NCI-H128 (cell line): ENCODE results near the gene GRIK5.
"Not testable (repeated sequence)": the region's sequence is repeated elsewhere in the genome, so short reads cannot be mapped to it uniquely, and the experiment has no call there.

Experiments used
- DNase-seq: peaks from one replicate; lab custom pipeline; 2025; ENCODE audit not compliant: unreplicated experiment; lab: John Stamatoyannopoulos, UW

Gene GRIK5

DNA sequence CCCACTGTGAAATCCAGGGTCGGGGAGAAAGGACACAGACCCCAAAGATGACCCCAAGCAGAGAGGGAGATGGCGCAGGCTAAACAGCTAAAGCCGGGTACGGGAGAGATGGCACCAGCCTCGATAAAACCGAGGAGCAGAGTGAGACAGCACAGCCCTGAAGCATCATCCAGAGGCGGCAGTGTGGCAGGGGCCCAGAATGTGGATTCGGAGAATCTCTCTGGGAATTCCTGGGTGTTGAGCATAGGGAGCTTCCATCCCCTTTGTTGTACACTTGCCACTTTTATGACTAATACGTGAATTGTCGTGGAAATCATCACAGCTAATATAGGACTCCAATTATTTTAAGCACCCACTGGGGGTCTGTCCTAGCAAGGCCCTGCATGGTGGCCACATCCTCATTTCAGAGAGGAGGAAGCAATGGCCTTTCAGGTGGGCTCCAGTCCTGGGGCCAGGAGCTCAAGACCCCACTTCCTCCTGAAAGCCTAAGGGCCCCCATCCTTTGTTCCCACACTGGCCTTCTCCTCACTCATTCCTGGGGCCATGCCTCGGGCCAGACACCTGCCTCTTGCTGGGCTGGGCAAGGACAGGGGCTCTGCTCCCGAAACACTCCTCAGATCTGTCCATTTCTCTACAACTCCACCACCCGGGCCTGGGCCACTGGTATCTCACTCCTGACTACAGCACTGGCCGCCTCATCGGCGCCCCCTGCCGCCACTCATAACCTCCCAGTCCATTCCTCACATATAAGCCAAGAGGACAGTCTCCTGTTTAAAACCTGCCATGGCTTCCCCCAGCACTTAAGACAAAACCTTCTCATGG lies 46.7 kb downstream of the GRIK5 start:
- DNase-seq, result no peak

DNA sequence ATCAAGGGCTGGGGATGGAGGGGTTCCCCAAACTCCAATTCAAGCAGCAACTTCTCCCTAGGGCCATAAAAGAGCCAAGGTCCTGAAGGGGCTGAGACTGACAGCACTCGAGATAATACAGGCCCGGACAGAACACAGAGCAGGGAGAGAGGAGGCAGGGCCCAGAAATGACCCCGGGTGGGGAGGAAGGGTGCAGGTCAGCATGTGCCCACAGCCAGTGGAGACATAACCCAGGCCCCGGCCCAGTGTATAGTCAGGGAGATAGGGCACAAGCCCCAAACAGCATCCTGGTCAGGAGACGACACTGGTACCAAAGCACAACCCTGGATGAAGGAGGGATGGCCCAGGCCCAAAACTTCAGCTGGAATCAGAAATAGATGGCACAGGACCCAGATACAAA lies 47.4 kb downstream of the GRIK5 start:
- DNase-seq, result no peak

DNA sequence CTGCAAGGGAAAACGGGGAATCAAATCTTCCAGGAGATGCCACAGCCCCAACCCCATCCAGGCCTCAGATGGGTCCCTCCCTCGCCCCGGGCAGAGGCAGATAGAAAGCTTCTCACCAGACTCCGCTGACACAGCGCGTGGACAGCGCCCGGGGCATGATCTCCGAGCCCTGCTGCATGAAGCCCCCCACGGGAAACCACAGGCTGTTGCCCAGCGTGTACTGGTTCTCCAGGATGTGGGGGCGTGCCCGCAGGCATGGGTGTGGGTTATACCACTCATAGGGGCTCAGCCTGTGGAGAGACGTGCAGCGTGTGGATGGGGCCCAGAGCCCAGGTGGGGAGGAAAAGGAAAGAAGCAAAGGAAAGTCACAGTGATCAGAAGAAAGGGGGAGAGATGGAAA lies 48.8 kb downstream of the GRIK5 start:
- no peak for DNase-seq

DNA sequence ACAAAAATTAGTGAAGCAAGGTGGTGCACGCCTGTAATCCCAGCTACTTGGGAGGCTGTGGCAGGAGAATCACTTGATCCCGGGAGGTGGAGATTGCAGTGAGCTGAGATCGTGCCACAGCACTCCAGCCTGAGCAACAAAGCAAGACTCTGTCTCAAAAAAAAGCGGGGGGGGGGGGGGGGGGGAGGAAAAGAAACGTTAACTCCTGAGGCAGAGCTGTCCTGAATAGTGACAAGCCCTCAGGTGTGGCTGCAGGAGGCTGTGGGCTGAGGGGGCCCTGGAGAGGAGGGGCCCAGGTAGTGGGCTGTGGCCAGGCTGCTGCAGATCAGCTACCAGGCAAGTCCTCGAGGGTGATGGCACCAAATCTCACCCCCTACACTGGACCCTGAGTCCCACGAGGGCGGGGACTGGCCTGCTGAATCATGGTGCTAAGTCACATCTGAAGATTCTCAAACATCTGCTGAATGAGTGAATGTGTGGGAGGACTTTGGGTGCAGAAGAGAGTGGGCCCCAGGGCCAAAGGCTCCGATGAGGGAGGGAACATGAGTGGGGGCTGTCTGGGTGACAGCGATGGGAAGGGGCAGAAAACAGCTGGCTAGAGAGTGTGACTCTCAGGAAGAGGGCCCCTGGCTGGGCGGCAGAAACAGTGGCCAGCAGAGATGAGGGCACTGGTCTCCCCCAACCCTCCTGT lies 51.4 kb downstream of the GRIK5 start:
- DNase-seq, result no peak

DNA sequence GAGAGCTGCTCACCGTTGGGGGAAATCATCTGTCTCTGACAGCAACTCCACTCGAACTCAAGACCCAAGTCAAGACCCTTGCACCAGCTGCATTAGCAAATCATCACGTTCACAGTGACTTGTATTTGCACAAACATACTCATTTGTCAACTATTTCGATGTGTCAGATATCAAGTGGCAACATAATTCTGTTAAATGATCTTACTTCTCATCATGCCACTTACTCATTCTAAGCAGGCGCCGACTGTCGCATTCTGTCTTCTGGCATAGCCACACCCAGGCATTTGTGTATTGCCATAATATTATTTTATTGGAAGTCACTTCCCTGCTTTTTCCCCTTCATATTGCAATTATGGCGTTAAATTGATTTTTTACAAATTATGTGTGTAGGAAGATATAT lies 53.0 kb downstream of the GRIK5 start:
- no peak for DNase-seq

DNA sequence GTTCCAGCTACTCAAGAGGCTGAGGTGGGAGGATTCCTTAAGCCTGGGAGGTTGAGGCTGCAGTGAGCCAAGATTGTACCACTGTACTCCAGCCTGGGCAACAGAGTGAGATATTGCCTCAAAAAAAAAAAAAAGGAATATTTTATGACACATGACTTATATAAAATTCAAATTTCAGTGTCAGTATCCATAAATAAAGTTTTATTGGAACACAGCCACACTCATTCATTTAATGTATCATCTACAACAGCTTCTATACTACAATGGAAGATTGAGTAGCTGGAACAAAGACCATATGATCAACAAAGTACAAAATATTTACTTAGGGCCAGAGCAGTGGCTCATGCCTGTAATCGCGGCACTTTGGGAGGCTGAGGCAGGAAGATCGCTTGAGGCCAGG lies 57.3 kb downstream of the GRIK5 start:
- DNase-seq, result not testable (repeated sequence)

DNA sequence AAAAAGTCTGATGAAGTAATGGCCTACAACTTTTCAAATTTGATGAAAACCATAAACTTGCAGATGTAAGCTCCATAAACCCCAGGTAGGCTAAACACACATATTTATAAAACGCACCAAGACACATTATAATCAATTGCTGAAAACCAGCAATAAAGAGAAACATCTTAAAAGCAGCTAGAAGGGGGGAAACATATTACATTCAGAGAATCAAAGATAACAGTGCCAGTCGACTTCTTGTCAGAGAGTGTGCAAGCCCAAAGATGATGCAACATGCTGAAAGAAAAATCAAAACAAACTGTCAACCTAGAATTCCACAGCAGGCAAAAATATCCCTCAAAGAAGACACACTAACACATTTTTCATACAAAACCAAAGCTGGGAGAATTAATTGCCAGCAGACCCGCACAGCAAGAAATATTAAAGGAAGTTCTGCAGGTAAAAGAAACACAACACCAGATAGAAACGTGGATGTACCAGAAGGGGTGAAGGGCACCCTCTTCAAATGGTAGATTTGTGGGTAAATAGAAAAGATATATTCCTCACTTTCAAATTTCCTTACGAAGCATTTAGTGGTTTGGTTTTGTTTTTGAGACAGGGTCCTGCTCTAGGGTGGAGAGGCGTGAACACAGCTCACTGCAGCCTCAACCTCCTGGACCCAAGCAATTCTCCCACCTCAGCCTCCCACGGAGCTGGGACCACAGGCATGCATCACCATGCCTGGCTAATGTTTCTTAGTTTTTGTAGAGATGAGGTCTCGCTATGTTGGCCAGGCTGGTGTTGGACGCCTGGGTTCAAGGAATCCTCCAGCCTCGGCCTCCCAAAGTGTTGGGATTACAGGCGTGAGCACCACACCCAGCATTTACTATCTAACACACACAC lies 59.5 kb downstream of the GRIK5 start:
- no peak for DNase-seq

DNA sequence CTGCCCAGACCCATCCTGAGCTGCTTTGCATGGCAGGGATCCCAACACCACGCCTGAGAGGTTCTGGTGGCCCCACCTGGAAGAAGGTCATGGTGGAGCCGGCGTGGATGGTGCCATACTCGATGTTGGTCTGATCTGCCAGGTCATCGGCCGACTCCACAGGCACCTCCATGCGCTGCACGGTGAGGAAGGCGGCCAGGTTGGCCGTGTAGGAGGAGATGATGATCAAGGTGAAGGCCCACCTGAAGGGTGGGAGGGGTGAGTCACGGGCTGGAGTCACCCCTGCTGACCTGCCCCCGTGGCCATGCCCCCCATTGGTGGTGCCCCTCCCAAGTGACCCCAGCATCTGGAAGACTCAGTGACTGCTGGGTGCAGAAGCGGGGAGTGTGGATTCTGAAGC lies 63.4 kb downstream of the GRIK5 start:
- no peak for DNase-seq

DNA sequence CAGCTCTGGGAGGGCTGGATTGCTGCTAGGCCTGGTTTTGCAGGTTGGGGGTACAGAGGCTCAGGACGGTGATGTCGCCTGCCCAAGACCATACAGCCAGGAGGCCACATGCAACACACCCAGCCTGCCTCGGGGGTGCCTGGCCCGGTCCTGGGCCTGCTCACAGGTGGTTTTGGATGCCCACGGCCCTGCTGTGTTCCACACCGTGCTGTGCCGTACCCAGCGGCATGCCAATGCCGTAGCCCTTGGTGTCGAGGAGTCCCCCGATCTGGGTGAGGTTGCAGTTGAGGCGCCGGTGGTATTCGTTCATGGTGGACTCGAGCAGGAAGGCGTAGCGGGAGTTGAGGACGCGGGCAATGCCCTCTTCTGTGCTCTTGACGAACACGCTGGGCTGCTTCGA lies 64.5 kb downstream of the GRIK5 start:
- no peak for DNase-seq

DNA sequence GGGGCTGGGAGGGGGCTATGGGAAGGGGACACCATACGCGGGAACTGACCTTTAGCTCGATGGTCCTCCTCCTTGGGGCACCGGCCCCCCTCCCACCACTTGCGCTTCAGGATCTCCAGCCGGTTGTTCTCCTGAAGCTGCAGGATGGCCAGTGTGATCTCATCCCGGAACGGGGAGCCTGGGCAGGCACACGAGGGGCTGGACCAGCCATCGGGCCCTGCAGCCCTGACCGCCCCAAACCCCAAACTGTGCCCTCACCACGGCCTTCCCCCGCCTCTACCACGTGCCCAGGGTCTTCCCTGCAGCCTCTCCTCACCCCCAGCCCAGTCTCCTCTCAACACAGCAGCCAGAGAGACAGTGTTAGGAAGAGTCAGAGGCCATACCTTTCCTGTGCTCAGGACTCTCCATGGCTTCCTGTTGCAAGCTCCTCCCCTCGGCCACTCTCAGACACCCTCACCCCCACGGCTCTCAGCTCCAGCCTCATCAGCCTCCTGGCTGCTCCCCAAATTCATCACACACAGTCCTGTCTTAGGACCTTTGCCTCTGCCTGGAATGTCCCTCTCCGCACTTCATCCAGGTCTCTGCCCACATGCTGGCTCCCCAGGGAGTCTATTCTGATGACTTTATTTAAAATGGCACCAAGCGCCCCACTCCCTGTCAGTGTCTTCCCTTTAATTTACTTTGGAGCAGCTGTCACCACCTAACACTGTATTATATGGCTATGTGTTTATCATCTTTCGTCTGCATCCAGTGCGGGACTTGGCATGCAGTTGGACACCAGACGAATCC lies 66.3 kb downstream of the GRIK5 start:
- no peak for DNase-seq

DNA sequence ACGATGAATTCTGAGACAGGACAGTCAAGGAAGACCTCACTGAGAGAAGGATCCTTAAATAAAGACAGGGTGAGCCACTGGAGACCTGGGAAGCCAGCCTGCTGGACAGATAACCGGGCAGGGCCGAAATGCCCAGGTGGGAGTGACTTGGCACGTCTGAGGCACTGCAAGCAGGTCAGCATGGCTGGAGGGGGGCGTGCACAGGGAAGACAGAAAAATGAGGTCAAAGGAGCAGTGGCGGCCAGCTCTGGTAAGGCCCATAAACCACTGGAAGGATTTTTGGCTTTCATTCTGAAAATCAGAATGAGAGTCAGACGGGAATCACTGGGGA lies 70.2 kb downstream of the GRIK5 start:
- DNase-seq, result no peak

DNA sequence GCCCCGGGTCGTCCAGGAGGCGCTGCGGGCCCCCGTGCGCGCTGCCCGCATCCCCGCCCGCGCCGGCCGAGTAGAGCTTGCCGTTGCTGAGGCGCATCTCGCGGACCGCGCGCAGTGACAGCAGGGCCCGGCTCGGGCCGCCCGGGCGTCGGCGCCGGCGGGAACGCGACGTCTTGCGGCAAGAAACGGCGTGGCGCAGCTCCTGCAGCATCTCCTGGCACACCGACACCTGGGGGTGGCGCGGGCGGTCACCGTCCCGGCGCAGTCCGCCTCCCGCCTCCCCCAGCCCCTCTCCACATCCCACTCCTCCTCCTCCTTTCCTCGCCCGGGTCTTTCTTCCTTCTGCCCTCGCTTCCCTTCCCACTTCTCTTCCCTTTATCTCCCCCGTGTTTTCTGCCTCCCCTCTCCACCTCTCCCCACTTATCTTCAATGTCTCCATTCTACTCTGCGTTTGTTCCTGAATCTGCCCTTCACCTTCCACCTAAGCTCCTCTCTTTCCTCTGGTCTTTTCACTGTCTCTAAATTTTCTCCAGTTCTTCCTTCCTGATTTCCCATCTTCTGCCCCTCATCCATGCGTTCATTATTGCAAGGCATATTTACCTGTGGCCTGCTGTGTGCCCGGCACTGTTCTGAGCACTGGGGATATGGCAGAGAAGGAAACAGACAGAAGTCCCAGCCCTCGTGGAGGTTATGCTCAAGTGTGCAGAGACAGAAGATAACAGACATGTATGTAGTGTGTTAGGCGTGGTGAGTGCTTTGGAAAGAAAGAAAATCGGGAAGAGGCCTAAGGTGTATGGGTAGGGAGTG lies 70.7 kb downstream of the GRIK5 start:
- no peak for DNase-seq

DNA sequence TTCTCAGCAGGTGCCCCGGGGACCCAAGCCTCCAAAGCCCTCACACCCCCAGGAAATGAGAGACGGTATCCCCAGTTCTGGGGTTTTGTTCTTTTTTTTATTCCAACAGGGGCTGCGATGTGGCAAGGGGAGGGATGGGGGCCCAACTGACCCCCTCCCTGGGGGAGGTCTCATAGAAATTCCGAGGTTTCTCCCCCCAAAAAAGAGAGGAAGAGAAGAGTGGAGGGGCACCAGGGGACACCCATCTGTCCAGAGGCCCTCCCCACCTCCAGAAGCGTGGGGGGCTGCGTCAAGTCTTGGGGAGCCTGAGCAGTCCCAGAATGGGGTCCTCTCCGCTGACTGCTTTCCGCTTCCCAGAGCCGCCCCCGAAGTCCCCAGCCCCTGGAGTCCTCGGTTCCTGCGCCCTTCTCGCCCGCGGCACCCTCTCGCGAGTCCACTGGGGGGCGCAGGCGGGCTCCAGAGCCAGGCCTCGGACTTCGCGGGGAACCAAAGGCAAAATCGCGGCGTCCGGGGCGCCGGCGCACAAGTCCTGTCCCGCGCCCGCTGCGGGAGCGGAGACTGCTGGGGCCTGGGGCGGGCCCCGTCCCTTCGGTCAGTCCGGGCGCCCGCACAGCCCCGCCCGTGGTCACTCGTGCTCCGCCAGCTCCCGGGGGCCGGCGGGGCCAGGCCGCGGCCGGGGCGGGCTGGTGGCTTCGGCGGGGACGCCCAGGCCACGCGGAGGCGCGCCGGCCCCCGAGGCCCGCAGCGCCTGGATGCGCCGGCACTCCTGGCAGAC lies 71.6 kb downstream of the GRIK5 start:
- peak; percentile 53 for DNase-seq

DNA sequence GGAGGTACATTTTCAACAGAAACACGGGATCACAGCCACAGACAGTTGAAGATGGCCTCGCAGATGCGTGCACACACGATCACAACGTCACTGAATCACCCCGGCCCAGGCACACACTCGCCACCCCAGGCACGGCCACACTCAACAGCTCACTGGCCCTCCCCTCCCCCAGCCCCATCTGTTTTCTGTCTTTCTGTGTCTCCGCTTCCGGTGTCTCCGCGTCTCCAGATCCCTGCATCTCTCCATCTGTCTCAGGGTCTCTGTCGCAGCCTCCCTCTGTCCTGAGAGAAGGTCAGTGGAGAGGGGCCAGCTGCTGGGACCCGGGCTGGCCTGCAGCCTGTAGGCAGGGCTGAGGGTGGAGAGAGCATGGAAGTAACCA lies 72.2 kb downstream of the GRIK5 start:
- no peak for DNase-seq

DNA sequence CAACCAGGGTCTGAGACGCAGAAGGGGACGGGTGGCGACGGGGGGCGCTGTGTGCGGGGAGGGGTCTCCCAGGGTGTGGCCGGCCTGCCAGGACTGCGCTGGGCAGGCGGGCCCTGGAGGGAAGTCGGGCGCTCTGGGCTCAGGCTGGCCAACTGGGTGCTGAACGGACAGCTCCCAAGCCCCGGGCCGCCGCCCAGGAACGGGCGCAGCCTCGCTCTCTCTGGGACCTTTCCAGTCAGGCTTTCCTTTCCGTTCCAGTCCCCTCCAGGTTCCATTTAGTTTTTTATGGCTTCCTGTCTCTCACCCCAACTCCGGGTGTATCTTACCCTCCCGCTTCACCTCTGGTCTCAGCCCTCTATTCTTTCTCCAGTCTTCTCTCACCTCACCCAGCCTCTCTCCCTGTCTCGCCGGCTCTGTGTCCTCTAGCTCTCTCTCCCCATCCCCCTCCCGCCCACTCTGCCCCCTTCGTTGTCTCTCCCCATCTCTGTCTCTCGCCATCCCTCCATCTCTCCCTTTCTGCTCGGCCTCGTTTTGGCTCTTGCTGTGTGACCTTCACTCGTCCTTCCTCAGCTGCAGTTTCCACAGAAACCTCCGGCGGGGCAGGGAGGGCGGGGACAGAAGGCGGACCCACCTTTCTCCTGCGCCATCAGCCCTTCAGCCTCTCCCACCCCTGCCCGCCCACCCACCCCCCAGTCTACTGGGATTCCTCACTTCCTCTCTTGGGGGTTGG lies 72.7 kb downstream of the GRIK5 start:
- DNase-seq, result no peak

DNA sequence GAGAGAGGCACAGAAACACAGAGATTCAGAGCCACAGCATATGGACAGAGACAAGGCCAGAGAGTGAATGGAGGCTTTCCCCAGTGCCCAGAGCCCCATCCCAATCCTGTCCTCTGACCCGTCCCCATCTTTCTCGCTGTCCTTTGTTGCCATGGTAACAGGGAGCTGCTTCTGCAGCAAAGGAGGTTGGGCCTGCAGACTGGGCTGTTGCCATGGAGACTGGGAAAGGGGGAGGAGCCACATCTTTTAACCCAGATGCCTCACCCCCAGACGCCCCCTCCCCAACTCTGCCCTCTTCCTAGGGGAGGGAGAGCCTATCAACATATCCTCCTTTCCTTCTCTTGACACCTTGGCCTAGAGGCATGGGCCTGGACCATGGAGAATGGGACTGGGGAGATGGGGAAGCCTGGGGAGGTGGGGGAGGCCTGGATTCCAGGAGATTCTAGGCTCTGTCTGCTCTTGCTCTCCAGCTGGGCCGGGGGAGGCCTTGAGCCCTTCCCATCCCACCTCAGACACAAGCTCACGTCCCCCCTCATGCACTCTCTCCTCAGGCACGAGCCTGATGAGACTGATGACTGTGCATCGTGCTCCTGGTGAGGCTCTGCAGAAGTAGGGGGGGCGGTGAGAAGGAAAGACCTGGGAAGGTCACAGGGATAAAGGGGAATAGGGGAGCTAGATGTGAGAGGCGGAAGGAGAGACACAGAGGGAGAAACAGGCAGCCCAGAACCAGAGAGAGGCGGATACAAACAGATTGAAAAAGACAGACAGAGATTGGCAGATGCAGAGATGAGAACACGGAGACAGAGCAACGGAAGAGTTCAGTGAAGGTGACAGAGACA lies 73.8 kb downstream of the GRIK5 start:
- DNase-seq, result no peak

DNA sequence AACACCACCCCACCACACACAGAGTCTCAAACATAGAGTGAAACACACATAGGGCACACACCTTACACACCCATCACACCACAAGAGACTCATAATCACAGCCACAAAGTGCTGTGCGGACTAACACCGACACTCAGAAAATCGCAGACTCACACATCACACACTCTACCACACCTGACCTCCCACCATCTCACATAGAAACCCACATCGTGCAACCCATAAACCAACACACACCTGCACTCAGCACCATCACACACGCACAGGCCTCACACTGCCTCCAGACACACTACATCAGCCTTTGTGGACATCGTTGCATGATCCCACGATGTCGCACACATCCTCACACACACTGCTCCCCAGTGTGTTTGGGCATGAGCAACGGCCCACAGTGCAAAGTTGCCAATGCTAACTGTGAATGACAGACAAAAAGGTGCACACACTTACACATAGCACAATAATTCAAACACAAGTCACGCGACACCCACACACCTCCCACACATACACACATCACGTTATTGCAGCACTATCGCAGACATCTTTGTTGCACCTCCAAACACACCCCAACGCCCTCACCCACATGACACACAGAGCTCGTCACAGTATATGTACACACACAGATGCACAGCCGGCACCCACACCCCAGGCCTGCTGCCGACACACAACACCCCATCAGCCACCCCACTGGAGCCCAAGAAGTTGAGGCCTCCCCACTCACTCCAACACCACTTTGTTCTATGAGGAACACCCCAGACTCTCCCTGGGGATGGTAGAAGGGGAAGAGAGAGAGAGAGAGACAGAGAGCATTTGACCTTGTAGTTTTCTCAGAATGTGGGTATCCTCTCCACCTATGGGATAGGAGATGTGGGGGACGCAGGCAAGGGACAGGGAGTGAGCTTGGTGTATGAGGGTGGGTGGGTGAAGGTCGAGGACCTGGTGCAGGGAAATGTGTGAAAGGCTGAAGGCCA lies 74.7 kb downstream of the GRIK5 start:
- DNase-seq, result no peak
